ENCODE data around the gene PTH1R.

The PTH1R gene

GRCh38 chr3:46850468-46850779 is 27.1 kb upstream of the PTH1R start:
- no peak for DNase-seq

- no peak for DNase-seq
Measured at GRCh38 chr3:46851364-46852333, 25.9 kb upstream of the PTH1R start.

GRCh38 chr3:46852334-46852720 is 25.2 kb upstream of the PTH1R start:
- DNase-seq: no peak

- DNase-seq: no peak
Measured at GRCh38 chr3:46852839-46853355, 24.6 kb upstream of the PTH1R start.

- no peak for DNase-seq
Measured at GRCh38 chr3:46853441-46854415, 23.8 kb upstream of the PTH1R start.

GRCh38 chr3:46854555-46854991 is 22.9 kb upstream of the PTH1R start:
- no peak for DNase-seq

GRCh38 chr3:46856576-46857471 is 20.7 kb upstream of the PTH1R start:
- DNase-seq: no peak

GRCh38 chr3:46857485-46858341 is 19.8 kb upstream of the PTH1R start:
- no peak for DNase-seq

- no peak for DNase-seq
Measured at GRCh38 chr3:46858456-46858855, 19.1 kb upstream of the PTH1R start.

- no peak for DNase-seq
Measured at GRCh38 chr3:46859001-46859710, 18.4 kb upstream of the PTH1R start.

- no peak for DNase-seq
Measured at GRCh38 chr3:46860017-46860809, 17.3 kb upstream of the PTH1R start.

- DNase-seq: no peak
Measured at GRCh38 chr3:46860810-46861604, 16.5 kb upstream of the PTH1R start.

- no peak for DNase-seq
Measured at GRCh38 chr3:46861605-46862368, 15.7 kb upstream of the PTH1R start.

GRCh38 chr3:46862369-46863025 is 15.0 kb upstream of the PTH1R start:
- DNase-seq: no peak

- DNase-seq: no peak
Measured at GRCh38 chr3:46863261-46863782, 14.2 kb upstream of the PTH1R start, which contains the start of gene MYL3. Gene MYL3 (minus strand): TSS chr3:46863444. CDS start chr3:46863390, 54 bp downstream.

- no peak for DNase-seq
Measured at GRCh38 chr3:46864061-46864881, 13.2 kb upstream of the PTH1R start.
